Embryonic facial prominence (tissue), 1 donor: Measurements from ENCODE around the gene CCL14.
"Not testable (repeated sequence)": the region's sequence is repeated elsewhere in the genome, so short reads cannot be mapped to it uniquely, and the experiment has no call there.

Experiments
- DNase-seq: peaks from one replicate; pipeline ENCODE4 v3.0.0-alpha.2; 2016; ENCODE audit errors: extremely low spot score

Gene CCL14

GRCh38 chr17:35942588-35943186 is 43.8 kb downstream of the CCL14 start:
- DNase-seq: no peak

DNA sequence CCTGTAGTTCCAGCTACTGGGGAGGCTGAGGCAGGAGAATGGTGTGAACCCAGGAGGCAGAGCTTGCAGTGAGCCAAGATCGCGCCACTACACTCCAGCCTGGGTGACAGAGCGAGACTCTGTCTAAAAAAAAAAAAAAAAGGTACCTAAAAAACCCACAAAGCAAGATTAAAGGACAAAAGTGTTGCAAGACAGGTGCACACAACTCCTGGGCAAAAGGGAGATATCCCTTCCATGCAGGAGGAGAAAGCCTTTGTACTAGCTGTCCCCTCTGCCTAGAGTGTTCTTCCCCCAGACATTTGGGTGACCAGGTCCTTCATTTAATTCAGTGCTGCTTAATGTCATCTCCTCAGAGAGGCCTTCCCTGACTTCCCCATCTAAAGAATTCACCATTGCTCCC is 48.0 kb downstream of the CCL14 start:
- not testable (repeated sequence) for DNase-seq

DNA sequence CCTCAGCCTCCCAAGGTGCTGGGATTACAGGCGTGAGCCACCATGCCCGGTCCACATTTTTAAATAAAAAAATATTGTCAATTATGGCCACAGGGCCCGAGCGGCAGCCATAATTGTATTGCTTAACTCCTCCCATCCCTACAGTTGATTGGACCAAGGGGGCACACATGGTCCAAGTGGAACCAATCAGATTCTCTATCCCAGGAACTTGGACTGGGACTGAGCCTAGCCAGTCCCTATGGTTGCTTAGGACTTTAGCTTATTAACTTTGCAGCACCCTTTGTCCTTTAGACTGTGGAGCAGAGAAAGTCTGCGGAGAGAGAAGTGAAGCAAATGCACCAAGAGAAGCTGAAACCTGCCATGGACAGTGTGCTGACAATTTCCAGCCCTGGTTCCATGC is 50.5 kb downstream of the CCL14 start:
- DNase-seq: no peak

DNA sequence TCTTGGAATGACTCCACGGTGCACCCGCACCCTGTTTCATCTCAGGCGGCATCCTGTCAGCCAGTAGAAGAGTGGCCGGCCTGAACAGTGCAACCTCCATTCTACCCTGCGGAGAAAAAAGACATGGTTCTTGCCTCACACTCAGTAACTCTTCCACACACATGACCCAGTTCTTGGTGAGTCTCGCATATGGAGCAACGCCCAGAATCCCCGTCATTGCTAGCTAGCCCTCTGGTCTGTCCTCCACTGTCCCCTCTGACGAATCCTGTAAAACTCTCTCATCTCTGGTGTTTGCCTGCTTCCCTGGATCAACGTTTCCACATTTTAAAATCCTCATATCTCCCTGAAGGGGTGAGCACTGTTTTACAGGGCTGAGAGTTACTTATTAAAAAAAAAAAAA is 51.8 kb downstream of the CCL14 start:
- no peak for DNase-seq
